ENCODE results near the gene DEFB128. TPM values are rescaled to one million over a fixed set of nuclear protein-coding genes. Genes with fewer than 3 reads are reported as not detected.
"Not testable (repeated sequence)": the region's sequence is repeated elsewhere in the genome, so short reads cannot be mapped to it uniquely, and the experiment has no call there.

The DEFB128 gene
- total RNA-seq, 1 experiment from 2014 or later = not detected

- no peak for DNase-seq (ENCODE audit: low spot score)
Observed at GRCh38 chr20:235891-236290, 46.4 kb upstream of the DEFB128 start.

GRCh38 chr20:227439-228105 lies 38.1 kb upstream of the DEFB128 start:
- no peak for DNase-seq (ENCODE audit: low spot score)
- no TSS peak for BruUV-seq (replicated peaks)
- ChIA-PET POLR2A (ENCODE audit: low non-redundant PET) (no interaction called here), CTCF (no interaction called here)
- Histone ChIP-seq H3K27me3 (replicated peaks; ENCODE audit: insufficient read depth, low read depth, low read length, poor library complexity) (no peaks in the 10 kb centered on the region), H3K27ac (ENCODE audit: low read depth, low read length, poor library complexity, severe bottlenecking) (no peak overlapping the region), H3K9me3 (ENCODE audit: low read depth, low read length, poor library complexity, severe bottlenecking) (no peaks in the 10 kb centered on the region), H3K4me3 (ENCODE audit: low read depth, low read length, poor library complexity, severe bottlenecking) (no peak overlapping the region), H3K4me1 (ENCODE audit: insufficient read depth, low read length, poor library complexity, severe bottlenecking) (no peaks in the 10 kb centered on the region), H3K36me3 (ENCODE audit: insufficient read depth, low read length, poor library complexity, severe bottlenecking) (no peaks in the 10 kb centered on the region)
- intact Hi-C loops (cut with micrococcal nuclease; ENCODE audit: unreplicated experiment) = no loop called here
- TF ChIP-seq EZH2 (IDR thresholded peaks at IDR 0.05; ENCODE audit: borderline replicate concordance, low read depth, low read length, poor library complexity, severe bottlenecking) (no peak), CTCF (conservative IDR thresholded peaks at IDR 0.05; ENCODE audit: low read depth, low read length) (no peak)

More at GRCh38 chr20:235891-236290, 46.4 kb upstream of the DEFB128 start:
- CTCF ChIA-PET = no interaction called here
- H3K4me1 ChIP-seq (ENCODE audit: insufficient read depth, low read length, poor library complexity, severe bottlenecking) = peaks cover 10% of the 10 kb centered on the region
- H3K9me3 ChIP-seq (ENCODE audit: low read depth, low read length, poor library complexity, severe bottlenecking) = no peaks in the 10 kb centered on the region
- intact Hi-C loops (cut with micrococcal nuclease; ENCODE audit: unreplicated experiment) = no loop called here
- H3K27me3 ChIP-seq (replicated peaks; ENCODE audit: insufficient read depth, low read depth, low read length, poor library complexity) = no peaks in the 10 kb centered on the region
- POLR2A ChIA-PET (ENCODE audit: low non-redundant PET) = no interaction called here
- no peak overlapping the region for H3K4me3 ChIP-seq (ENCODE audit: low read depth, low read length, poor library complexity, severe bottlenecking)
- BruUV-seq (replicated peaks) = no TSS peak
- TF ChIP-seq EZH2 (IDR thresholded peaks at IDR 0.05; ENCODE audit: borderline replicate concordance, low read depth, low read length, poor library complexity, severe bottlenecking) (no peak), CTCF (conservative IDR thresholded peaks at IDR 0.05; ENCODE audit: low read depth, low read length) (0 out of 2 replicates have a peak, but pooled peaks have one; percentile 23)
- H3K36me3 ChIP-seq (ENCODE audit: insufficient read depth, low read length, poor library complexity, severe bottlenecking) = no peaks in the 10 kb centered on the region
- H3K27ac ChIP-seq (ENCODE audit: low read depth, low read length, poor library complexity, severe bottlenecking) = no peak overlapping the region

- no peaks in the 10 kb centered on the region for H3K27me3 ChIP-seq (replicated peaks; ENCODE audit: insufficient read depth, low read depth, low read length, poor library complexity)
Observed at GRCh38 chr20:226958-227357, 37.4 kb upstream of the DEFB128 start, which contains the start of gene DEFB129. DEFB129 (plus strand) TSS chr20:227258; CDS start chr20:227289, 31 bp downstream.

GRCh38 chr20:225879-226278 lies 36.4 kb upstream of the DEFB128 start:
- CTCF ChIA-PET; BruUV-seq (replicated peaks); H3K9me3 ChIP-seq (ENCODE audit: low read depth, low read length, poor library complexity, severe bottlenecking); intact Hi-C loops (cut with micrococcal nuclease; ENCODE audit: unreplicated experiment); H3K27ac ChIP-seq (ENCODE audit: low read depth, low read length, poor library complexity, severe bottlenecking); H3K36me3 ChIP-seq (ENCODE audit: insufficient read depth, low read length, poor library complexity, severe bottlenecking); DNase-seq (ENCODE audit: low spot score); H3K4me1 ChIP-seq (ENCODE audit: insufficient read depth, low read length, poor library complexity, severe bottlenecking); POLR2A ChIA-PET (ENCODE audit: low non-redundant PET); H3K4me3 ChIP-seq (ENCODE audit: low read depth, low read length, poor library complexity, severe bottlenecking); H3K27me3 ChIP-seq (replicated peaks; ENCODE audit: insufficient read depth, low read depth, low read length, poor library complexity): not testable (repeated sequence)

More at GRCh38 chr20:226958-227357, 37.4 kb upstream of the DEFB128 start, which contains the start of gene DEFB129:
- Histone ChIP-seq H3K4me1 (ENCODE audit: insufficient read depth, low read length, poor library complexity, severe bottlenecking) (no peaks in the 10 kb centered on the region), H3K36me3 (ENCODE audit: insufficient read depth, low read length, poor library complexity, severe bottlenecking) (no peaks in the 10 kb centered on the region), H3K9me3 (ENCODE audit: low read depth, low read length, poor library complexity, severe bottlenecking) (no peaks in the 10 kb centered on the region), H3K27ac (ENCODE audit: low read depth, low read length, poor library complexity, severe bottlenecking) (no peak within 1 kb of the TSS), H3K4me3 (ENCODE audit: low read depth, low read length, poor library complexity, severe bottlenecking) (no peak within 1 kb of the TSS)
- TF ChIP-seq EZH2 (IDR thresholded peaks at IDR 0.05; ENCODE audit: borderline replicate concordance, low read depth, low read length, poor library complexity, severe bottlenecking) (no peak), CTCF (conservative IDR thresholded peaks at IDR 0.05; ENCODE audit: low read depth, low read length) (no peak)
- ChIA-PET POLR2A (ENCODE audit: low non-redundant PET) (no interaction called here), CTCF (no interaction called here)
- BruUV-seq (replicated peaks) = no TSS peak
- intact Hi-C loops (cut with micrococcal nuclease; ENCODE audit: unreplicated experiment) = no loop called here
- no peak for DNase-seq (ENCODE audit: low spot score)

Measured in A673 (cell line).